Lower leg skin (tissue), 4 donors: ENCODE results near the gene CNP. TPM values are rescaled to one million over a fixed set of nuclear protein-coding genes. Genes with fewer than 3 reads are reported as not detected.

Experiments
- DNase-seq, 2 donors: peaks; one replicate each; pipeline ENCODE4 v3.0.0-alpha.2; 2019; ENCODE audit warnings: low spot score in 2 of 2
- H3K4me3 ChIP-seq: fragments of 200-600 bp; sonication (generic); 2 replicates; pipeline ENCODE4 v1.5.1; 2017; ENCODE audit warnings: mild to moderate bottlenecking, low read depth; ENCODE audit not compliant: poor library complexity, severe bottlenecking
- CTCF ChIP-seq, 3 donors: fragments of 450-650 bp; IDR thresholded peaks; one replicate each; pipeline ENCODE4 v1.5.1; 2016; ENCODE audit warnings: antibody characterized with exemption in 3 of 3, mild to moderate bottlenecking in 3 of 3, moderate library complexity in 2 of 3
- POLR2A ChIP-seq, 2 donors: fragments of 450-650 bp; IDR thresholded peaks; one replicate each; pipeline ENCODE4 v1.6.1; 2016 to 2017; ENCODE audit warnings: antibody characterized with exemption in 2 of 2, mild to moderate bottlenecking in 1 of 2, moderate library complexity in 1 of 2
- WGBS, 2 donors: methylation state at CpG; one replicate each; pipeline ENCODE4 v1.1.5; 2018; 5-methylcytosine and 5-hydroxymethylcytosine counted together
- intact Hi-C: fragments of 100-400 bp; cut with DNase I; formaldehyde crosslinking; loops from one replicate; pipeline ENCODE4 v1.15.0; 2023; ENCODE audit warnings: low total_unique reads
- total RNA-seq, 4 donors: library from RNA; depleted of rRNA; stranded (reverse); fragments of >200 nt; gene quantifications; one replicate each; pipeline ENCODE4 v1.1.0, GENCODE V29; 2016

The CNP gene
- total RNA-seq, 4 donors from 2014 or later, result 37.2 to 63.8 (median 44.5) TPM

DNA sequence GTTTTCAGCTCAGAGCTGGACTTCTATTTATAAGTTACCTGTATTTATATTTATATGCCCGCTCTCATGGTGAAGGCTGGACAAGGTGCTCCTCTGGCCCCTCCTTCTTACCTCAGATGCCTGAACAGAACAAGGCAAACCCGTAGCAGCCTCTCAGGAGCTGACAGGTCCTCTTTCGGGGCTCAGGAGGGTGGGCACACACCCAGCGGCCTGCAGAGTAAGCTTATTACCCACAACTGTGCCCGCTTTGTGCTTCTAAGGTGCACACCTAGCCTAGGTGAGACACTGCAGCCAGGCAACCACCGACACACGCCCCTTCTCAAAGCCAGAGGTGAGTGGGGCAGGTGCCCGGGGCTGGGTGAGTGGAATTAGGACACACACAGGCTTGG, 58.6 kb downstream of the CNP start:
- DNase-seq, result no peak
- no peak overlapping the region for H3K4me3 ChIP-seq
- TF ChIP-seq POLR2A (IDR thresholded peaks at IDR 0.05) (no peak), CTCF (IDR thresholded peaks at IDR 0.05) (no peak)
- 57 to 65% methylated on average over 8 of the region's 8 CpGs for whole genome bisulfite sequencing, 2 donors
- intact Hi-C loops, result no loop called here

- no peak for TF ChIP-seq CTCF (IDR thresholded peaks at IDR 0.05)
- TF ChIP-seq POLR2A (IDR thresholded peaks at IDR 0.05), result no peak
- no peak overlapping the region for H3K4me3 ChIP-seq
- intact Hi-C loops, result no loop called here
- no peak for DNase-seq
- WGBS, 2 donors, result 86 to 97% methylated on average over 3 of the region's 3 CpGs
Measured at GRCh38 chr17:42025936-42026335, 59.3 kb downstream of the CNP start.

DNA sequence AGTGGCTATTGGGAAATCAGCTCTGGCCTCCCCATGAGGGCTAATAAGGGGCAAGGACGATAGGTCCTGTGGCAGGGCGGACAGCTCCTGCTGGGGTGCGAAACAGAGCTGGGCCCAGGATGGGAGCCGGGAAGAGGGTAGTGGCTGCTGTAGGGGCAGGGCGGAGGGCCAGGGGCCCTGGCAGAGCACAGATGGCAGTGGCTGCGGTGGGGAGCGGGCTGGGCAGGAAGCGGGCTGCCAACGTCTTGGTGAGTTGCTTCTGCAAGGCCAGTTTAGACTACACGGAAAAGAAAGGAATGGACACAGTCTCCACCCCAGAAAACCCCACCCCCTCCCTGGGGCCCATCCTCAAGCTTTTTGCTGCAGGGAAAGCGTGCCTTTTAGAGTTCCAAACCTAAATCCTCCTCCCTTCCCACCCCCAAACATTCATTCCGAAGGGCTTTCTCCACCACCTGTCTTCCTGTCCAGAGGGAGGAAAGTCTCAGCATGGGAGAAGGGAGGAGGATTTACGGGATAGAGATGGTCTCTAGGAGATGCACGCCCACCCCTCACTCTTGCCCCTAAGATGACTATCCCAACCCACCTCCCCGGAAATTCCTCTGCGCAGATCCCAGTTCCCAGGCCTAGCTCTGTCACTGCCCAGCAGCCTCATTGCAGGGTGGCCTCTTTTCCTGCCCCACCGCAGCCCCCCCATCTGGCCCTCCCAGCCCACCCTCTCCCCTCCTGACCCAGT, 60.4 kb downstream of the CNP start:
- no peak for DNase-seq
- TF ChIP-seq CTCF (IDR thresholded peaks at IDR 0.05) (no peak), POLR2A (IDR thresholded peaks at IDR 0.05) (no peak)
- 58 to 62% methylated on average over 17 of the region's 17 CpGs for WGBS, 2 donors
- no peak overlapping the region for H3K4me3 ChIP-seq
- intact Hi-C loops, result no loop called here

Other genes starting within 250 kb of the CNP start
- 1 to 10 TPM in 2 of 4 donors, under 1 TPM in 2; 0.75 to 1.8 (median 1.1) TPM for gene HAP1, start 232.2 kb upstream of the CNP start, total RNA-seq
- 1,000 to 10,000 TPM; 1,980 to 2,336 (median 2,116) TPM for gene JUP, start 180.1 kb upstream of the CNP start, total RNA-seq
- 10 to 100 TPM; 12.8 to 14.5 (median 13.2) TPM for gene P3H4, start 154.8 kb upstream of the CNP start, total RNA-seq
- gene FKBP10, start 153.8 kb upstream of the CNP start, total RNA-seq, result 10 to 100 TPM in 1 of 4 donors, 1 to 10 TPM in 3; 4.2 to 25.4 (median 6.8) TPM
- 10 to 100 TPM; 17.7 to 35.1 (median 25.9) TPM for gene NT5C3B, start 130.6 kb upstream of the CNP start, total RNA-seq
- gene KLHL10, start 129.0 kb upstream of the CNP start, total RNA-seq, result not detected
- 10 to 100 TPM; 23.6 to 27.7 (median 25.2) TPM for gene KLHL11, start 101.4 kb upstream of the CNP start, total RNA-seq
- gene ACLY, start 47.8 kb upstream of the CNP start, total RNA-seq, result 10 to 100 TPM; 50.3 to 73.0 (median 62.4) TPM
- under 1 TPM in 3 of 4 donors, not detected in 1; 0.13 to 0.42 (median 0.20) TPM for gene ODAD4, start 36.2 kb upstream of the CNP start, total RNA-seq
- gene DNAJC7, start 50.6 kb downstream of the CNP start, total RNA-seq, result 10 to 100 TPM; 48.8 to 85.5 (median 63.7) TPM
- 10 to 100 TPM; 44.6 to 57.9 (median 52.3) TPM for gene NKIRAS2, start 53.3 kb downstream of the CNP start, total RNA-seq
- gene C17orf113, start 83.8 kb downstream of the CNP start, total RNA-seq, result 1 to 10 TPM in 3 of 4 donors, under 1 TPM in 1; 0.97 to 1.8 (median 1.5) TPM
- gene ZNF385C, start 131.7 kb downstream of the CNP start, total RNA-seq, result 1 to 10 TPM in 1 of 4 donors, under 1 TPM in 1, not detected in 2; 0.29 to 1.3 TPM
- 10 to 100 TPM in 3 of 4 donors, 1 to 10 TPM in 1; 7.5 to 16.5 (median 12.1) TPM for gene DHX58, start 145.9 kb downstream of the CNP start, total RNA-seq
- 10 to 100 TPM; 25.3 to 55.5 (median 37.1) TPM for gene KAT2A, start 154.6 kb downstream of the CNP start, total RNA-seq
- under 1 TPM in 1 of 4 donors, not detected in 3; 0.23 TPM for gene HSPB9, start 156.0 kb downstream of the CNP start, total RNA-seq
- 100 to 1,000 TPM in 1 of 4 donors, 10 to 100 TPM in 3; 74.0 to 104 (median 87.4) TPM for gene RAB5C, start 188.2 kb downstream of the CNP start, total RNA-seq
- not detected for gene KCNH4, start 214.3 kb downstream of the CNP start, total RNA-seq
- gene HCRT, start 218.7 kb downstream of the CNP start, total RNA-seq, result not detected
- 10 to 100 TPM; 14.6 to 51.8 (median 20.7) TPM for gene GHDC, start 227.7 kb downstream of the CNP start, total RNA-seq